NB4 (cell line): ENCODE measurements around the gene ALDH4A1.

Experiments used
- DNase-seq: peaks from one replicate; pipeline ENCODE4 v3.0.0; 2010; ENCODE audit warnings: low read depth
- H3K4me3 ChIP-seq: one replicate; pipeline ENCODE4 v1.5.1; 2011; ENCODE audit warnings: mild to moderate bottlenecking, low read depth, low read length, moderate library complexity
- CTCF ChIP-seq: IDR thresholded peaks from one replicate; pipeline ENCODE4 v1.5.1; 2012; ENCODE audit warnings: low read depth, low read length
- MYC ChIP-seq: IDR thresholded peaks from 2 replicates; pipeline ENCODE4 v1.6.1; 2011; ENCODE audit warnings: low read depth, low read length
- POLR2A ChIP-seq: IDR thresholded peaks from 2 replicates; pipeline ENCODE4 v1.6.1; 2011; ENCODE audit warnings: mild to moderate bottlenecking; ENCODE audit not compliant: insufficient read length; ENCODE audit errors: extremely low read depth
- TF ChIP-seq, protein P1 (sequence below): IDR thresholded peaks from 2 replicates; pipeline ENCODE4 v1.6.1; 2011; ENCODE audit warnings: low read depth, low read length

ALDH4A1 gene

DNA sequence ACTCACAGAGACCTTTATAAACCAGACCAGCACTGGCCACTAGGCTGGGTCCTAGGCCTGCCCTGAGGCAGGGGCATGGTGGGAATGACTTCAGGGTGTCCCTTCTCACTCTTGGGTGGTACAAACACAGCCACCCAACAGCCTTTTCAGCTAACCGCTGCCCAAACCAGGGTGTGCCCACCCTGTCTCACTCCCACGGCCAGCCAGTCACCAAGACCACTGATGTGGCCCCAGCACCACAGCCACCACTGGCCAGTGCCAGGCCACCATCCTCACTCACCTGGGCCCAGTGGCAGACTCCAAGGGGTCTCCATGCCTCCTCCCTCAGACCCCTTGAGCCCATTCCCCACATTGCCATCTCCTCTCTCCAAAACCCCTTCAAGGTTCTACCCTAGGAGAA, 70.7 kb downstream of the ALDH4A1 start:
- TF ChIP-seq MYC (no peak), POLR2A (no peak)
- TF ChIP-seq, protein P1, sequence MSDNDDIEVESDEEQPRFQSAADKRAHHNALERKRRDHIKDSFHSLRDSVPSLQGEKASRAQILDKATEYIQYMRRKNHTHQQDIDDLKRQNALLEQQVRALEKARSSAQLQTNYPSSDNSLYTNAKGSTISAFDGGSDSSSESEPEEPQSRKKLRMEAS: no peak
- DNase-seq: no peak
- H3K4me3 ChIP-seq: no peak overlapping the region

DNA sequence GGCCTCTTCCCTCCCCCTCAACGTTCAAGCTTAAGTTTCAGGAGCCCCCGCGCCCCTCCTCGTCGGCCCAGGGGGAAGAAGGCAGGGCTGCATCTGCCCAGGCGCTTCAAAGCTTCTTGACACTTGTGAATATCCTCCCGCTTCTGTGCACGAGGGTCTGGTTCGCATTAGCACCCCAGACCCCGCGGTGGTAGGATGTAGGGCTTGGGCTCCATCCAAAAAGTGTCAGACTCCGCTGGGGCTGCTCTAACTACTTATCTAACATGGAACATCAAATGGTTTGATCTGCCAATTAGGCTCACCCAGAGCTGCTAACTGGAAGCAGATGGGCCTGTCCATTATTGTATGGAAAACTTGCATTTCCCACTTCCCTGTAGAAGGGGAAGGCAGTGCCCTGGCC, 71.8 kb downstream of the ALDH4A1 start:
- no peak for DNase-seq
- TF ChIP-seq, protein P1: no peak
- TF ChIP-seq CTCF: no peak
- TF ChIP-seq POLR2A: no peak
- no peak for TF ChIP-seq MYC

GRCh38 chr1:18829671-18830070, 72.7 kb downstream of the ALDH4A1 start:
- TF ChIP-seq CTCF: no peak
- TF ChIP-seq POLR2A: no peak
- TF ChIP-seq, protein P1: no peak
- TF ChIP-seq MYC: no peak
- DNase-seq: no peak
- H3K4me3 ChIP-seq: no peak overlapping the region

More for the DNA sequence above, 71.8 kb downstream of the ALDH4A1 start:
- no peak overlapping the region for H3K4me3 ChIP-seq

DNA sequence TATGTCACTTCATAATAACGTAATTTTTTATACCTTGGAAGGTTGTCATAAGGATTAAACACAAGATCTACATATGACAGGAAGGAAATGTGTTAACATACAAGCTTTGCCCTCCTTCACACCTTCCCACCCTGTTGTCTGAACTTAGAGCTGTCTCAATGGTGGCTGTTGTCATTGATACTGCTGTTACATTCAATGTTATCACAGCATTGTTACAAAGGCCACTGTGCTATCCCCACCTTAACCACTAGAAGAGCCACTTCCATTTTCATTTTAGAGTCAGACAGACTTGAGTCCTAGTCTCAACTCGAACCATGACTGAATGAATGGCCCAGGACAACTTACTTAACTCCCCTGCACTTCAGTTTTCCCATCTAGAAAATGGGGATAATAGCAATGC, 74.1 kb downstream of the ALDH4A1 start:
- DNase-seq: no peak
- no peak overlapping the region for H3K4me3 ChIP-seq
- TF ChIP-seq MYC: no peak

- no peak for DNase-seq
- H3K4me3 ChIP-seq: no peak overlapping the region
- TF ChIP-seq POLR2A: no peak
- no peak for TF ChIP-seq CTCF
- TF ChIP-seq MYC: no peak
- TF ChIP-seq, protein P1: no peak
These were observed 78.9 kb downstream of the ALDH4A1 start for GRCh38 chr1:18823438-18823837.
